Right cardiac atrium (tissue), 5 donors: ENCODE results near the gene SPACA5. TPM values are rescaled to one million over a fixed set of nuclear protein-coding genes. Genes with fewer than 3 reads are reported as not detected.
"Not testable (repeated sequence)": the region's sequence is repeated elsewhere in the genome, so short reads cannot be mapped to it uniquely, and the experiment has no call there.

Experiments used
- ATAC-seq, 2 donors: fragments of 200-7000 bp; cut with Tn5 transposase; one replicate each; pipeline versions ENCODE4 v1.8.0 to v1.9.1; 2020; ENCODE audit warnings: moderate library complexity in 2 of 2, mild to moderate bottlenecking in 1 of 2
- DNase-seq, 3 donors: peaks; one replicate each; pipeline ENCODE4 v3.0.0-alpha.2; 2020
- H3K27ac ChIP-seq: one replicate; pipeline ENCODE4 v1.5.1; 2013; ENCODE audit warnings: mild to moderate bottlenecking, low read length, control low read depth, moderate library complexity
- H3K27me3 ChIP-seq: one replicate; pipeline ENCODE4 v1.6.1; 2013; ENCODE audit not compliant: control insufficient read depth, insufficient read depth
- H3K4me1 ChIP-seq: one replicate; pipeline ENCODE4 v1.6.1; 2013; ENCODE audit warnings: low read length; ENCODE audit not compliant: control insufficient read depth, insufficient read depth
- H3K4me3 ChIP-seq: one replicate; pipeline ENCODE4 v1.5.1; 2013; ENCODE audit warnings: low read length, control low read depth
- H3K9me3 ChIP-seq: one replicate; pipeline ENCODE4 v1.6.1; 2013; ENCODE audit warnings: low read length; ENCODE audit not compliant: control insufficient read depth
- WGBS: extraction: QIAGEN DNeasy Blood & Tissue Kit; methylation state at CpG from one replicate; pipeline ENCODE4 v1.1.7; 2013; 5-methylcytosine and 5-hydroxymethylcytosine counted together
- intact Hi-C, 4 donors: fragments of 100-400 bp; cut with DNase I; formaldehyde crosslinking; loops; one replicate each; pipeline versions ENCODE4 v1.11.0 to v1.14.0; 2022 to 2023
- long read RNA-seq, 4 donors: library from polyadenylated mRNA; unstranded; transcript quantifications; one replicate each; pipeline ENCODE4 v2.0.0, GENCODE V29; 2020 to 2021
- polyA plus RNA-seq: library from polyadenylated mRNA; stranded (reverse); fragments of 200-250 nt; gene quantifications from one replicate; pipeline ENCODE4 v1.2.3, GENCODE V29; 2013
- total RNA-seq, 4 donors: library from RNA; stranded (reverse); fragmentation: NEBNext Ultra II Directional; extraction: Animal tissue kit (Norgen Biotek cat#: 25700); gene quantifications; one replicate each; pipeline ENCODE4 v1.2.1, GENCODE V29; 2021
- donor health status: healthy with polysubstance abuse.
- donor health status: DM: no; HTN: yes; CAD: no.
- donor health status: DM: no; HTN: no; CAD: no.
- donor health status: DM: no; HTN: yes; CAD: no; lungs with severe emphysema.
- donor health status: DM: yes; HTN: yes; CAD: no.

The SPACA5 gene
- total RNA-seq: not detected
- polyA plus RNA-seq: not detected
- long read RNA-seq, donor 1: 0 reads
- long read RNA-seq, donor 2: 0 reads
- long read RNA-seq, donor 3: 0 reads
- long read RNA-seq, donor 4: 0 reads

DNA sequence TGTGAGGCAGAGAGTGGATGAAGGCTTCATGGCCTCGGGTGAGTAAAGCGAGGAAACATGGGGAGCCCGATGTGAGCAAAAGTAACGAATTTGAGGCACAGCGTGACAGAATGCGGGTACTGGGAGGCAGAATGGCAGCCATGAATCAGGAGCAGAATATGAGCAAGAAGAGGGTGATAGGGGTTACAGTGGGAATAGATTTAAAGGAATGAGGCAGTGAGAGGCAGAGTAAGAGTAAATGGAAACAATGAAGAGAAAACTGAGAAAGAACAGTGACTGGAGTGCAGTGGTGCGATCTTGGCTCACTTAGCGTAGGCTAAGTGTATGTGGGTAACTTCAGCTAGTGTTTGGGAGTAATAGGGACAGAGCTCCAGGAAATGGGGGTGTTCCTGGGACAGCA is at the start of gene SPACA5:
TSS of gene SPACA5 (plus strand) at position 301 of the 400 bp plus-strand sequence. CDS start 815 bp downstream, outside the sequence.
- H3K4me3 ChIP-seq, intact Hi-C loops, H3K27me3 ChIP-seq, ATAC-seq, DNase-seq, H3K27ac ChIP-seq, H3K9me3 ChIP-seq, H3K4me1 ChIP-seq: not testable (repeated sequence)
- no CpG with 5 or more reads among the region's 8 CpGs for WGBS

DNA sequence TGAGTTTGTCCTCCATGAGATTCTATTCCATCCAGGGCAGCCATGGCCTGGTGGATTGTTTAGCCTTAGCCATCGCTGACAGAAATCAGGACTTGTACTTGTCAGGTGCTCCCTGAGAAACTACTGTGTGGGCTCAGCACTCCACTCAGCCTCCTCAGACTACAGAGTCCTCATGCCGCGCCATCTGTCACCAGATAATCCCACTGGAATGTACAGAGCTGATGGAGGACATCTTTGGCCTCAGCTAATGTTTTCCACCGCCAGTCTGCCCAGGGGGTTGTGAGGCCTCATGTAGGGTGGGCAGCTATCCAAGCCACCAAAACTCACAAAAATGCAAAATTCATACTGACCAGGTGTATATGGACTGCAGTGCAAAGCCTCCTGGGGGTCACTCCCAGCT is 48.6 kb upstream of the SPACA5 start:
- not testable (repeated sequence) for DNase-seq
- WGBS: 87% methylated on average over 3 of the region's 4 CpGs

DNA sequence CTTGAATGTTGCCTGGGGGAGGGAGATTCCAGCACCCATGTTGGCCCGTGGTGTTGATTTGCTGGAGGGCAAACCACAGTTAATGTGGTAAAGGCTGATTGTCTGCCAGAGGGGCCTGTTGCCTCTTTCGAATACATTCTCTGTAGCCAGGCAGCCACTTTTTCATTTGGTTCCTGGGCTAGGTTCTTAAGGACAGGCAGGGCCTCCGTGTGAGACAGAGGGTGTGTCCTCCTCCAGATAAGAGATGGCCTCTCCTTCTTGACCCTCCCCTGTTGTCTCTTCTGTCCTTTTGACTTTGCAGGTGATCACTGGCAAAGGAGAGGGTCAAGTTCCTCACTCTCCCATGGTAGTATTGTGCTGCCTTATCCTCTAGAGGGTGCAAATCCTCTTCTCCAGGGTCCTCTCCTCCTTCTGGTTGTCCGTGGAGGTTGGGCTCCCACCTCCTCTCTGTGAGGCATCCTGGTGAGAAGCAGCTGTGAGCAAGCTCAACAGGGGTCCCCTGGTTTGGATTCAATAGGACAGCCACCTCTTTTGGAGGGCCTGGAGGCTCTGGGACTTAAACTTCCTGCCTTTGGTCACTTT is 47.9 kb upstream of the SPACA5 start:
- DNase-seq: no peak
- H3K27ac ChIP-seq: no peak overlapping the region
- no peak for ATAC-seq
- no peaks in the 10 kb centered on the region for H3K4me1 ChIP-seq
- H3K27me3 ChIP-seq: no peaks in the 10 kb centered on the region
- no peak overlapping the region for H3K4me3 ChIP-seq
- no peaks in the 10 kb centered on the region for H3K9me3 ChIP-seq
- 32% methylated on average over 4 of the region's 4 CpGs for WGBS
- intact Hi-C loops: no loop called here

More for the DNA sequence above, 48.6 kb upstream of the SPACA5 start:
- H3K27me3 ChIP-seq, H3K4me1 ChIP-seq, ATAC-seq, H3K4me3 ChIP-seq, H3K9me3 ChIP-seq, H3K27ac ChIP-seq, intact Hi-C loops: not testable (repeated sequence)

DNA sequence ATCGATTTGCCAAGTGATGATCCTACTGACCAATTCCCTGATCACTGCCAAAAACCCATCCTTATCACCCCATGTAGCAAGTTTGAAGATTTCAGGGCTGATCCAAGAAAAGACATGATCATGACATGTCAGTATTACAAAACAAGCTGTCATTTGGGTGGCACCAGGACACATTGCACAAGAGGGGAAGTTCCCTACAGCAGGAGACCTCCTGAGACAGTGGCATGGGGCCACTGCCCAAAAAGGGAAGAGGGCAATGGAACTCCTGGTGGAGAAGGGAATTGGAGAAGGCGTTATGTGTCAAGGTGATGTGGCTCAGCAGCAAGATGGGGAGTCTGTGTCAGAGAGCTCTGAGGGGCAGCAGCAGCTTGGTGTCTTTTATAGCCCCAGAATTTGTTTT is 46.4 kb upstream of the SPACA5 start:
- WGBS: 73% methylated on average over 2 of the region's 2 CpGs
- no peaks in the 10 kb centered on the region for H3K4me1 ChIP-seq
- no peak overlapping the region for H3K27ac ChIP-seq
- ATAC-seq (no peak), DNase-seq (no peak)
- H3K9me3 ChIP-seq: no peaks in the 10 kb centered on the region
- intact Hi-C loops: no loop called here
- no peak overlapping the region for H3K4me3 ChIP-seq
- H3K27me3 ChIP-seq: no peaks in the 10 kb centered on the region

DNA sequence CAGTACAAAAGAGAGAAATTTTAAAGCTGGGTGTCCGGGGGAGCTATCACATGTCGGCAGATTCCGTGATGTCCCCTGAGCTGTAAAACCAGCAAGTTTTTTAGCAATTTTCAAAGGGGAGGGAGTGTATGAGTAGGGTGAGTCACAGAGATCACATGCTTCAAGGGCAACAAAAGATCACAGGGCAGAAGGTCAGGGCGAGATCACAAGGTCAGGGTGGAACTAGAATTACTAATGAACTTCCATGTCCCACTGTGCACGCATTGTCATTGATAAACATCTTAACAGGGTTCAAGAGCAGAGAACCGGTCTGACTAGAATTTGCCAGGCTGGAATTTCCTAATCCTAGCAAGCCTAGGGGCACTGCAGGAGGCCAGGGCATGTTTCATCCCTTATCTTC is 45.0 kb upstream of the SPACA5 start:
- ATAC-seq, H3K4me1 ChIP-seq, H3K9me3 ChIP-seq, intact Hi-C loops, DNase-seq, H3K27me3 ChIP-seq, H3K4me3 ChIP-seq, H3K27ac ChIP-seq: not testable (repeated sequence)
- 78% methylated on average over 6 of the region's 6 CpGs for WGBS

DNA sequence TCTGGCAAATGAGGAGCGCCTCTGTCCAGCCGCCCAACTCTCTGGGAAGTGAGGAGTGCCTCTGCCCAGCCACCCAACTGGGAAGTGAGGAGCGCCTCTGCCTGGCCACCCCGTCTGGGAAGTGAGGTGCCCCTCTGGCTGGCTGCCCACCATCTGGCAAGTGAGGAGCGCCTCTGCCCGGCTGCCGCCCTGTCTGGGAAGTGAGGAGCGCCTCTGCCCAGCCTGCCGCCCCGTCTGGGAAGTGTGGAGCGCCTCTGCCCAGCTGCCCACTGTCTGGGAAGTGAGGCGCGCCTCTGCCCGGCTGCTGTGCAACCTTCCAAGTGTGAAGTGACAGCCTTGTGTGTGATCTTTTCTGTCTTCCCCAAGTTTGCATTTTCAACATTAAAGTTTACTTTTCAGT is 41.3 kb upstream of the SPACA5 start:
- H3K27ac ChIP-seq, H3K4me1 ChIP-seq, ATAC-seq, H3K27me3 ChIP-seq, intact Hi-C loops, H3K4me3 ChIP-seq, H3K9me3 ChIP-seq, DNase-seq: not testable (repeated sequence)
- WGBS: 93% methylated on average over 14 of the region's 14 CpGs

DNA sequence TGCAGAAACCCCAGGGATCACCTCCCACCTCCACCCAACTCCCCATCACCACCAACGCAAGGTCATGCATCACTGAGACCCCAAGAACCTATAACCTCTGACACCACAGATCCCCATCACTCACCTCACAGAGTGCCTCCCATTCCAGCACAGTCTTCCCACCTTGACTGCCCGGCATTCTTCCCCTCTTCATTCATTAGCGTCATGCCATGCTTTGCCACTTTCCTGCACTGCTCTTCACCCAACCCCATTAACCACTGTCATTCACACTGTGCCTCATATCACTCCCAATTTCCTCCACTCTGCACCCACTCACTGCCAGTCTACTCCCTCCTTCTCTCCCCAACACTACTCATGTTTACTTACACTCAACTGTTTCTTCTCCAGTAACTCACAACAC is 33.6 kb upstream of the SPACA5 start:
- H3K4me3 ChIP-seq: no peak overlapping the region
- H3K27me3 ChIP-seq: no peaks in the 10 kb centered on the region
- H3K27ac ChIP-seq: no peak overlapping the region
- no peak for DNase-seq
- intact Hi-C loops: no loop called here
- peaks cover 4% of the 10 kb centered on the region for H3K9me3 ChIP-seq
- ATAC-seq: no peak
- H3K4me1 ChIP-seq: no peaks in the 10 kb centered on the region
- 98% methylated on average over 3 of the region's 3 CpGs for WGBS

DNA sequence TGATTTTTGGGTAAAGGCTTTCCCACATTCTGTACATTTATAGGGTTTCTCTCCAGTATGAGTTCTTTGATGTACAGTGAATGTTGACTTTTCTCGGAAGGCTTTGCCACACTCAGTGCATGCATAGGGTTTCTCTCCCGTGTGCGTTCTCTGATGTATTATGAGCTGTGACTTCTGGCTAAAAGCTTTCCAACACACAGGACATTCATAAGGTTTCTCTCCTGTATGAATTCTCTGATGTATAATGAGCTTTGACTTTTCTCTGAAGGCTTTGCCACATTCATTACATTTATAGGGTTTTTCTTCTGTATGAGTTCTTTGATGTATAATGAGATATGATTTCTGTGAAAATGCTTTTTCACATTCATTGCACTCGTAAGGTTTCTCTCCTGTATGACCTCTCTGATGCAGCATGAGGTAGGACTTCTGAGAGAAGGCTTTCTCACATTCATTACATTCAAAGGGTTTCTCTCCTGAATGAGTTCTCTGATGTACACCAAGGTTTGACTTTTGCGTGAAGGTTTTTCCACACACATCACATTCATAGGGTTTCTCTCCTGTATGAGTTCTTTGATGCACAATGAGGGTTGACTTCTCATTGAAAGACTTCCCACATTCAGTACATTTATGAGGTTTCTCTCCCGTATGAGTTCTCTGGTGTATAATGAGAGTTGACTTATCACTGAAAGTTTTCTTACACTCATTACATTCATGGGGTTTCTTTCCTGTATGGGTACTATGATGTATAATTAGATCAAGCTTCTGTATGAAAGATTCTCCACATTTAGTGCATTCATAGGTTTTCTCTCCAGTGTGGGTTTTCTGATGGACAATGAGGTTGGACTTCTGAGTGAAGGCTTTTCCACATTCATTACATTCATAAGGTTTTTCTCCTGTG is 30.3 kb upstream of the SPACA5 start:
- intact Hi-C loops: no loop called here
- 100% methylated on average over 6 of the region's 6 CpGs for WGBS

DNA sequence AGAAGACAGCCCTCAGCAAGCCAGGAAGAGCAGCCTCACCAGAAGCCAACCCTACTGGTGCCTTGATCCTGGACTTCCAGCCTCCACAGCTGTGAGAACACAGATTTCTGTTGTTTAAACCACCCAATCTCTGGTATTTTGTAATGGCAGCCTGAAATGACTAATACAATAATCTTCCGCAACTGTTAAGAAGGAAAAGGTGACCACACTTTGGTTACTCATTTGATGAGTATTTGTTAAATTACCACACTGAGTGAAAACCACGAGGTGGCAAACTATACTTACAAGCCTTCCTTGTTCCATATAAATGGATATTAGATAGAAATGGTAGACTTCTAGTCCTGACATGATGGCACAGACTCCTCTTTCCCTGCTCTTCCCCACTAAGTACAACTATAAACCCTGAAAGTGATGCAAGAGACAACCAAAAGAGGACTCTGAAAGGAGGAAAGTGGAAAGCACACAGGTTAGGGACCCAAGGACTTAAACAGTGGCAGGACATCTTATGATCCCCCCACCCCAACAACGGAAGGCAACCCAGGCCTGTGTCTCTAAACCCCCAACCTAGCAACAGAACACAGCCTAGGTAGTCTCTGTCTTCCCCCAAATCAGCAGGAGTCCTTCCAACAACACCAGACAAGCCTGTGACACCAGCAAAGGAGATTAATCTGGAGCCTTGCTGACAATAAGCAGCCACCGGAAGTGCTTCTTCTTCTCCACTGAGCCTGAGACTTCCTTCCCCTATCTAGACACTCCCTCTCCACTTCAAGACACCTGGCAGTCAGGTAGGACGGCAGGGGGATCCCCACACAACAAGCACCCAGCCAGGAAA is 15.3 kb upstream of the SPACA5 start:
- ATAC-seq: no peak
- intact Hi-C loops: no loop called here

More for the DNA sequence above, 30.3 kb upstream of the SPACA5 start:
- Histone ChIP-seq H3K27ac (no peak overlapping the region), H3K9me3 (peaks cover 4% of the 10 kb centered on the region), H3K4me1 (no peaks in the 10 kb centered on the region), H3K4me3 (no peak overlapping the region), H3K27me3 (no peaks in the 10 kb centered on the region)
- DNase-seq: no peak
- no peak for ATAC-seq

DNA sequence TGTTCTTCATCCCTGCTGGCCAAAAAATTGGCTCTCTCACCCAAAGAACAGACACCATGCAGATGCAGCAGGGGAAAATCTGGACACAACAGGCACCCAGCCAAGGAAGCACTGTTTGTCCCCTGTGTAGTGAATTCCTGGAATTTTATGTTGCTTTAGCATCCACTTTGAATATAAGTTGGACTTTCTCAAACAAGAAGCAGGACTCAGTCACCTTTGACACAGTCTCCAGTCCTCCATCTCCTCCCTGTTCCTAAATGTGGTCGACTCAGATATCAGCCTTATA is 14.8 kb upstream of the SPACA5 start:
- Histone ChIP-seq H3K9me3 (no peaks in the 10 kb centered on the region), H3K4me3 (no peak overlapping the region), H3K4me1 (no peaks in the 10 kb centered on the region), H3K27me3 (no peaks in the 10 kb centered on the region), H3K27ac (no peak overlapping the region)
- 55% methylated on average over 1 of the region's 1 CpG for WGBS
- ATAC-seq (no peak), DNase-seq (no peak)
- intact Hi-C loops: no loop called here

More for the DNA sequence above, 15.3 kb upstream of the SPACA5 start:
- Histone ChIP-seq H3K27ac (no peak overlapping the region), H3K9me3 (no peaks in the 10 kb centered on the region), H3K4me3 (no peak overlapping the region), H3K4me1 (no peaks in the 10 kb centered on the region), H3K27me3 (no peaks in the 10 kb centered on the region)
- WGBS: 79% methylated on average over 5 of the region's 5 CpGs
- DNase-seq: no peak

DNA sequence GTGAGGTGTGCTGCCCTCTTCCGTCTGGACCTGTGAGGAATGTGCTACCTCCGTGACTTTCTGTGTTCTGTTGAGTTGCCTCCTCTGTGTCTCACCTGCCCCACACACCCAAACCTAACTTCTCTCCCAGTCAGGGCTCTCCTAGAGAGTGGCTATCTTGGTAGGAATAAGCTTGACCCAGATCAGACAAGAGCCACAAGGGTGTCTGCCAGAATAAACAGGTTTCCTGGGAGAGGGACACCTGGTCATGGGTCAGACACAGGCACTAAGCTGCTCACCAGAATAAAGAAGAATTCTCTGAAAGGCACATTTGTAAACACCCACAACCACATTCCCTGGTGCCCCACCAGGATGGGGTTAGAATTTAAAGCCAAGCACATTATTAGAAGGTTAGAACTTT is 14.1 kb upstream of the SPACA5 start:
- H3K4me3 ChIP-seq: no peak overlapping the region
- no peaks in the 10 kb centered on the region for H3K4me1 ChIP-seq
- no peaks in the 10 kb centered on the region for H3K27me3 ChIP-seq
- DNase-seq (no peak), ATAC-seq (no peak)
- no peak overlapping the region for H3K27ac ChIP-seq
- no peaks in the 10 kb centered on the region for H3K9me3 ChIP-seq
- intact Hi-C loops: no loop called here
- 98% methylated on average over 2 of the region's 2 CpGs for WGBS
